K562 (cell line): ENCODE data around the gene LRRC57. TPM values are rescaled to one million over a fixed set of nuclear protein-coding genes. Genes with fewer than 3 reads are reported as not detected.
A peak's percentile ranks its signal among the peaks of the same experiment; 100 is the strongest.

Experiments
- BCL6 ChIP-seq: fragments of 250-450 bp; sonication (Bioruptor Pico); IDR thresholded peaks from 2 replicates; pipeline ENCODE4 v1.4.0; 2020
- GTF2A2 ChIP-seq: IDR thresholded peaks from 2 replicates; pipeline ENCODE4 v1.6.1; 2016; ENCODE audit warnings: mild to moderate bottlenecking, missing genetic modification characterization, missing compliant biosample characterization
- NFIC ChIP-seq: fragments of 450-650 bp; IDR thresholded peaks from 2 replicates; pipeline ENCODE4 v1.6.1; 2017; ENCODE audit warnings: mild to moderate bottlenecking, inconsistent platforms
- RNF2 ChIP-seq: sonication (generic); IDR thresholded peaks from 2 replicates; pipeline ENCODE4 v1.6.1; 2016
- SMARCA5 ChIP-seq: fragments of 450-650 bp; IDR thresholded peaks from 2 replicates; pipeline ENCODE4 v1.6.1; 2016
- SREBF2 ChIP-seq: sonication (generic); formaldehyde crosslinking; IDR thresholded peaks from 2 replicates; pipeline ENCODE4 v1.4.0; 2020; ENCODE audit warnings: mild to moderate bottlenecking, missing genetic modification reagents
- TFAM ChIP-seq: fragments of 250-450 bp; sonication (Bioruptor Pico); conservative IDR thresholded peaks from 2 replicates; pipeline ENCODE4 v1.5.0; 2021; ENCODE audit warnings: mild to moderate bottlenecking, moderate library complexity
- ZBED1 ChIP-seq: IDR thresholded peaks from 2 replicates; pipeline ENCODE4 v1.6.1; 2014
- ZFP36 ChIP-seq: fragments of 150-350 bp; IDR thresholded peaks from 2 replicates; pipeline ENCODE4 v1.6.1; 2018; ENCODE audit warnings: low read length, low read depth; ENCODE audit not compliant: partially characterized antibody
- ZNF3 ChIP-seq: fragments of 250-450 bp; sonication (Bioruptor Pico); IDR thresholded peaks from 2 replicates; pipeline ENCODE4 v1.5.0; 2021; ENCODE audit warnings: mild to moderate bottlenecking, moderate library complexity
- polyA plus RNA-seq, 8 experiments: library from polyadenylated mRNA; depleted of rRNA in 4 of 8; stranded (reverse) in 5 of 8; unstranded in 3 of 8; fragments of >200 nt; fragmentation: Nextera tagmentation in 2 of 8; fragmentation: Illumina TruSeq in 1 of 8; extraction: Ambion mirVana in 2 of 8; extraction: Trizol in 1 of 8; gene quantifications; 2 replicates each; pipeline versions ENCODE4 v1.2.1 to v1.2.3, GENCODE V29; 2011 to 2014; ENCODE audit warnings: inconsistent platforms in 1 of 8, missing spikeins in 1 of 8
- total RNA-seq, 7 experiments: library from RNA; depleted of rRNA in 6 of 7; stranded (reverse); fragments of >200 nt in 6 of 7; fragmentation: Illumina TruSeq in 2 of 7; extraction: Trizol in 2 of 7; gene quantifications; 2 replicates each; pipeline versions ENCODE4 v1.2.1 to v1.2.3, GENCODE V29; 2011 to 2021; ENCODE audit warnings: low replicate concordance in 1 of 7
- TF ChIP-seq, protein P1 (sequence below), 2 experiments: fragments of 450-650 bp; formaldehyde crosslinking in 1 of 2; IDR thresholded peaks; 2 replicates each; pipeline versions ENCODE4 v1.4.0 to v1.6.1; 2014 to 2020; ENCODE audit warnings: mild to moderate bottlenecking in 2 of 2, borderline replicate concordance in 1 of 2, low read depth in 1 of 2
- TF ChIP-seq, protein P2 (sequence below): fragments of 250-450 bp; sonication (Bioruptor Pico); IDR thresholded peaks from 2 replicates; pipeline ENCODE4 v1.5.0; 2022; ENCODE audit warnings: mild to moderate bottlenecking
- TF ChIP-seq, protein P3 (sequence below): IDR thresholded peaks from 2 replicates; pipeline ENCODE4 v1.6.1; 2014; ENCODE audit warnings: antibody characterized with exemption
- TF ChIP-seq, protein P4 (sequence below): fragments of 450-650 bp; formaldehyde crosslinking; IDR thresholded peaks from 2 replicates; pipeline ENCODE4 v1.4.0; 2020; ENCODE audit warnings: mild to moderate bottlenecking

Gene LRRC57
- total and polyA plus RNA-seq, 9 of the 15 experiments (the other 6 are each of a cell fraction or from before 2014, with no cell fraction given), result 3.9 to 20.4 (median 14.8) TPM

DNA sequence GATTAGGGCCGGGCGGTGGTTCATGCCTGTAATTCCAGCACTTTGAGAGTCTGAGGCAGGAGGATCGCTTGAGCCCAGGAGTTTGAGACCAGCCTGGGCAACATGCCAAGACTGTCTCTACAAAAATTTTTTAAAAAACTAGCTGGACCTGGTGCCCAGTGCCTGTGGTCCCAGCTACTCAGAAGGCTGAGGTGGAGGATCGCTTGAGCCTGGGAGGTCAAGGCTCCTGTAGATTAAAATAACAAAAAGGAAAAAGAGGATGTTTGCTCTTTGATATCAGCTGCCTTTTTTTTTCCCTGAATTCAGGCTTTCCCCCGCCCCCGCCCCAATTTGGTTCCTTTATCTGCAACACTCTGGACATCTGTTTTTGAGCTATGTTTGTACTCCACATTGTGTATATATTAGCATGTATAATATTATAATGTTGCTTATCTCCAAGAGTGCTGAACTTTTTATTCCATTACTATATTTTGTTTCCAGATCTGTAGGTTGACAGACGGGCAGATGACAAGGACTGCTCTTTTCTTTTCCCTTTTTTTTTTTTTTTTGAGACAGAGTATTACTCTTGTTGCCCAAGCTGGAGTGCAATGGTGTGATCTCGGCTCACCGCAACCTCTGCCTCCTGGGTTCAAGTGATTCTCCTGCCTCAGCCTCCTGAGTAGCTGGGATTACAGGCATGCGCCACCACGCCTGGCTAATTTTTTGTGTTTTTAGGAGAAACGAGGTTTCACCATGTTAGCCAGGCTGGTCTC, 48.6 kb downstream of the LRRC57 start (continued):
- TF ChIP-seq, protein P1, sequence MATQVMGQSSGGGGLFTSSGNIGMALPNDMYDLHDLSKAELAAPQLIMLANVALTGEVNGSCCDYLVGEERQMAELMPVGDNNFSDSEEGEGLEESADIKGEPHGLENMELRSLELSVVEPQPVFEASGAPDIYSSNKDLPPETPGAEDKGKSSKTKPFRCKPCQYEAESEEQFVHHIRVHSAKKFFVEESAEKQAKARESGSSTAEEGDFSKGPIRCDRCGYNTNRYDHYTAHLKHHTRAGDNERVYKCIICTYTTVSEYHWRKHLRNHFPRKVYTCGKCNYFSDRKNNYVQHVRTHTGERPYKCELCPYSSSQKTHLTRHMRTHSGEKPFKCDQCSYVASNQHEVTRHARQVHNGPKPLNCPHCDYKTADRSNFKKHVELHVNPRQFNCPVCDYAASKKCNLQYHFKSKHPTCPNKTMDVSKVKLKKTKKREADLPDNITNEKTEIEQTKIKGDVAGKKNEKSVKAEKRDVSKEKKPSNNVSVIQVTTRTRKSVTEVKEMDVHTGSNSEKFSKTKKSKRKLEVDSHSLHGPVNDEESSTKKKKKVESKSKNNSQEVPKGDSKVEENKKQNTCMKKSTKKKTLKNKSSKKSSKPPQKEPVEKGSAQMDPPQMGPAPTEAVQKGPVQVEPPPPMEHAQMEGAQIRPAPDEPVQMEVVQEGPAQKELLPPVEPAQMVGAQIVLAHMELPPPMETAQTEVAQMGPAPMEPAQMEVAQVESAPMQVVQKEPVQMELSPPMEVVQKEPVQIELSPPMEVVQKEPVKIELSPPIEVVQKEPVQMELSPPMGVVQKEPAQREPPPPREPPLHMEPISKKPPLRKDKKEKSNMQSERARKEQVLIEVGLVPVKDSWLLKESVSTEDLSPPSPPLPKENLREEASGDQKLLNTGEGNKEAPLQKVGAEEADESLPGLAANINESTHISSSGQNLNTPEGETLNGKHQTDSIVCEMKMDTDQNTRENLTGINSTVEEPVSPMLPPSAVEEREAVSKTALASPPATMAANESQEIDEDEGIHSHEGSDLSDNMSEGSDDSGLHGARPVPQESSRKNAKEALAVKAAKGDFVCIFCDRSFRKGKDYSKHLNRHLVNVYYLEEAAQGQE (IDR thresholded peaks at IDR 0.05; ENCODE audit: borderline replicate concordance), result no peak
- TF ChIP-seq, protein P1 (CRISPR knock-in tag; IDR thresholded peaks at IDR 0.05; ENCODE audit: low read depth), result no peak
- TF ChIP-seq ZBED1 (no peak), NFIC (peak; percentile 98), SMARCA5 (peak; percentile 85), ZFP36 (no peak), BCL6 (CRISPR knock-in tag) (no peak), ZNF3 (no peak), GTF2A2 (tag) (no peak), TFAM (no peak), SREBF2 (CRISPR knock-in tag) (no peak), RNF2 (no peak)
- TF ChIP-seq, protein P2, sequence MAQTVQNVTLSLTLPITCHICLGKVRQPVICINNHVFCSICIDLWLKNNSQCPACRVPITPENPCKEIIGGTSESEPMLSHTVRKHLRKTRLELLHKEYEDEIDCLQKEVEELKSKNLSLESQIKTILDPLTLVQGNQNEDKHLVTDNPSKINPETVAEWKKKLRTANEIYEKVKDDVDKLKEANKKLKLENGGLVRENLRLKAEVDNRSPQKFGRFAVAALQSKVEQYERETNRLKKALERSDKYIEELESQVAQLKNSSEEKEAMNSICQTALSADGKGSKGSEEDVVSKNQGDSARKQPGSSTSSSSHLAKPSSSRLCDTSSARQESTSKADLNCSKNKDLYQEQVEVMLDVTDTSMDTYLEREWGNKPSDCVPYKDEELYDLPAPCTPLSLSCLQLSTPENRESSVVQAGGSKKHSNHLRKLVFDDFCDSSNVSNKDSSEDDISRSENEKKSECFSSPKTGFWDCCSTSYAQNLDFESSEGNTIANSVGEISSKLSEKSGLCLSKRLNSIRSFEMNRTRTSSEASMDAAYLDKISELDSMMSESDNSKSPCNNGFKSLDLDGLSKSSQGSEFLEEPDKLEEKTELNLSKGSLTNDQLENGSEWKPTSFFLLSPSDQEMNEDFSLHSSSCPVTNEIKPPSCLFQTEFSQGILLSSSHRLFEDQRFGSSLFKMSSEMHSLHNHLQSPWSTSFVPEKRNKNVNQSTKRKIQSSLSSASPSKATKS (CRISPR knock-in tag), result no peak
- TF ChIP-seq, protein P3, sequence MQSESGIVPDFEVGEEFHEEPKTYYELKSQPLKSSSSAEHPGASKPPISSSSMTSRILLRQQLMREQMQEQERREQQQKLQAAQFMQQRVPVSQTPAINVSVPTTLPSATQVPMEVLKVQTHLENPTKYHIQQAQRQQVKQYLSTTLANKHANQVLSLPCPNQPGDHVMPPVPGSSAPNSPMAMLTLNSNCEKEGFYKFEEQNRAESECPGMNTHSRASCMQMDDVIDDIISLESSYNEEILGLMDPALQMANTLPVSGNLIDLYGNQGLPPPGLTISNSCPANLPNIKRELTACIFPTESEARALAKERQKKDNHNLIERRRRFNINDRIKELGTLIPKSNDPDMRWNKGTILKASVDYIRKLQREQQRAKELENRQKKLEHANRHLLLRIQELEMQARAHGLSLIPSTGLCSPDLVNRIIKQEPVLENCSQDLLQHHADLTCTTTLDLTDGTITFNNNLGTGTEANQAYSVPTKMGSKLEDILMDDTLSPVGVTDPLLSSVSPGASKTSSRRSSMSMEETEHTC, result no peak
- TF ChIP-seq, protein P4, sequence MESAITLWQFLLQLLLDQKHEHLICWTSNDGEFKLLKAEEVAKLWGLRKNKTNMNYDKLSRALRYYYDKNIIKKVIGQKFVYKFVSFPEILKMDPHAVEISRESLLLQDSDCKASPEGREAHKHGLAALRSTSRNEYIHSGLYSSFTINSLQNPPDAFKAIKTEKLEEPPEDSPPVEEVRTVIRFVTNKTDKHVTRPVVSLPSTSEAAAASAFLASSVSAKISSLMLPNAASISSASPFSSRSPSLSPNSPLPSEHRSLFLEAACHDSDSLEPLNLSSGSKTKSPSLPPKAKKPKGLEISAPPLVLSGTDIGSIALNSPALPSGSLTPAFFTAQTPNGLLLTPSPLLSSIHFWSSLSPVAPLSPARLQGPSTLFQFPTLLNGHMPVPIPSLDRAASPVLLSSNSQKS, result no peak
